Esophagus muscularis mucosa (tissue), 3 donors: ENCODE measurements around the gene TMEM69.

Experiments
- CTCF ChIP-seq, 3 experiments: fragments of 200-600 bp in 2 of 3; fragments of 450-650 bp in 1 of 3; sonication (generic) in 2 of 3; IDR thresholded peaks; one replicate each; pipeline ENCODE4 v1.5.1; 2017 to 2019; ENCODE audit warnings: antibody characterized with exemption in 3 of 3, mild to moderate bottlenecking in 2 of 3, moderate library complexity in 1 of 3
- POLR2A ChIP-seq: fragments of 450-650 bp; IDR thresholded peaks from one replicate; pipeline ENCODE4 v1.6.1; 2017; ENCODE audit warnings: antibody characterized with exemption, moderate library complexity, mild to moderate bottlenecking, low read depth

- TF ChIP-seq CTCF (IDR thresholded peaks at IDR 0.05) (no peak), POLR2A (no peak)
Observed at GRCh38 chr1:45682942-45683341, 5.0 kb upstream of the TMEM69 start.
